A673 (cell line): ENCODE data around the gene NDOR1.

Source experiments
- EZH2 ChIP-seq: fragments of 200-600 bp; sonication (generic); IDR thresholded peaks from 2 replicates; pipeline ENCODE4 v1.6.1; 2017; ENCODE audit warnings: borderline replicate concordance, low read depth, mild to moderate bottlenecking, mixed read lengths, antibody characterized with exemption, low read length; ENCODE audit not compliant: poor library complexity, severe bottlenecking
- TF ChIP-seq, protein P1 (sequence below): fragments of 300-800, 200-600 bp; sonication (generic); conservative IDR thresholded peaks from 2 replicates; pipeline ENCODE4 v1.5.1; 2017; ENCODE audit warnings: low read depth, mild to moderate bottlenecking, antibody characterized with exemption, low read length, moderate library complexity, mixed read lengths

DNA sequence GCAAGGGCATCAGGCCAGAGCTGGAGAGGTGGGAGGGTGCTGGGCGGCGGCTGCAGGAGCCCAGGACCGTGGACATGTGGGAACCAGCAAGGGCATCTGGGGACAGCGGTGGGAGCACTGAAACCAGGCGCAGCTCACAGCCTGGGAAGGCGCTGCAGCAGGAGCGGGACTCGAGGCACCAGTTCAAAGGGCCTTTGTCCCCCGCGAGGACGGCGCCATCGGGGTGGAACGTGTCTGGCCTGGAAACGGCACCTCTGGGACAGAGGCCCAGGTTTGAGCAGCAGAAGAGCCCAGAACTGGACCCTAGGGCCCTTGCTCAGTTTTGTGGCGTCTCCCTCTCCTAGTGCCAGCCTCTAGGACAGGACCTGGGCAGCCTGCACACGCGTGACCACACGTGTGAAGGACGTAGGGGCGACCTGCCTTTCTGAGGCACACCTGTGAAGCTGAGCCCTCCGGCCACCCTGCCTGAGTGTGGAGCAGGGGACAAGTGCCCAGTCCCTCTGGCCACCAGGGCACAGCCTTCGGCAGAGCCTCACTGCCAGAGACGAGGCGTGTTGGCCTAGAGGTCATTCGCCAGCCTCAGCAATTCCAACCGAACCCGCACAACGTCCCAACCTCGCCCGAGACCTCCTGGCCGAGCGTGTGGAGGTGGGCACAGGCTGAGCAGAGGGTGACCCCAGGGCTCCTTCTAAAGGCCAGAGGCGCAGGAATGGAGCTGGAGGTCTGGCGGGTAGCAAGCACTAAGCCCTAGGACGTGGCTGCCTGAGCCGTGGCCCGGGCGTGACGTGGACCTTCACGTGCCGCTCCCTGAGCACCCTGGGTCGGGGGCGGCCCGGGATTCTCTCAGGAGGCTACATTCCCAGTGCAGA, 31.5 kb upstream of the NDOR1 start:
- TF ChIP-seq, protein P1, sequence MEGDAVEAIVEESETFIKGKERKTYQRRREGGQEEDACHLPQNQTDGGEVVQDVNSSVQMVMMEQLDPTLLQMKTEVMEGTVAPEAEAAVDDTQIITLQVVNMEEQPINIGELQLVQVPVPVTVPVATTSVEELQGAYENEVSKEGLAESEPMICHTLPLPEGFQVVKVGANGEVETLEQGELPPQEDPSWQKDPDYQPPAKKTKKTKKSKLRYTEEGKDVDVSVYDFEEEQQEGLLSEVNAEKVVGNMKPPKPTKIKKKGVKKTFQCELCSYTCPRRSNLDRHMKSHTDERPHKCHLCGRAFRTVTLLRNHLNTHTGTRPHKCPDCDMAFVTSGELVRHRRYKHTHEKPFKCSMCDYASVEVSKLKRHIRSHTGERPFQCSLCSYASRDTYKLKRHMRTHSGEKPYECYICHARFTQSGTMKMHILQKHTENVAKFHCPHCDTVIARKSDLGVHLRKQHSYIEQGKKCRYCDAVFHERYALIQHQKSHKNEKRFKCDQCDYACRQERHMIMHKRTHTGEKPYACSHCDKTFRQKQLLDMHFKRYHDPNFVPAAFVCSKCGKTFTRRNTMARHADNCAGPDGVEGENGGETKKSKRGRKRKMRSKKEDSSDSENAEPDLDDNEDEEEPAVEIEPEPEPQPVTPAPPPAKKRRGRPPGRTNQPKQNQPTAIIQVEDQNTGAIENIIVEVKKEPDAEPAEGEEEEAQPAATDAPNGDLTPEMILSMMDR, result no peak
- no peak for TF ChIP-seq EZH2
